Measurements from ENCODE around the gene CNTNAP4. TPM values are rescaled to one million over a fixed set of nuclear protein-coding genes. Genes with fewer than 3 reads are reported as not detected.

The CNTNAP4 gene
- total RNA-seq, 2 experiments from 2014 or later, result not detected

DNA sequence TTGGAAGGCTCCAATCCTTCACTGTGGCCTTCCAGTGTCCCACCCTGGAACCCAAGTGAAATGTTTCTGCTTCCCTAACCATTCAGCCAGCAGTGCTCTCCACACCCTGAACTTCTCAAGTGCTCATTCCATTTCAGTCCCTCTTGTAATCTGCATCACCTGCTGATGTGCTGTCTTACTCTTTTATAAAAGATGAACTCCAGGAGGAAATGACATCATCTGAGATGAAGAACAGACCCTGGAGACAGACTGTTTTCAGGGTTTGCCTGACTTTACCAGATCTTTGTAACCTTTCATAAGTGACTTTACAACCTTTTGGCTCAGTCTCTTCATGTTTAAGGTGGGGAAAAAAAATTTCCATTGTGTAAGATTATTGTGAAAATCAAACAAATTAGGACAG is 61.3 kb downstream of the CNTNAP4 start:
- peaks cover 4% of the 10 kb centered on the region for H3K9me3 Mint-ChIP-seq (ENCODE audit: low read depth)
- no peaks in the 10 kb centered on the region for H3K4me1 Mint-ChIP-seq
- DNase-seq (no peak), ATAC-seq (no peak)
- CTCF ChIA-PET, result no interaction called here
- H3K4me3 Mint-ChIP-seq, result no peak overlapping the region
- H3K27ac Mint-ChIP-seq, result no peak overlapping the region
- no peaks in the 10 kb centered on the region for H3K27me3 Mint-ChIP-seq
- H3K36me3 Mint-ChIP-seq, result no peaks in the 10 kb centered on the region

- DNase-seq (no peak), ATAC-seq (no peak)
- Mint-ChIP-seq H3K27ac (no peak overlapping the region), H3K27me3 (no peaks in the 10 kb centered on the region), H3K9me3 (ENCODE audit: low read depth) (peaks cover 5% of the 10 kb centered on the region), H3K4me3 (no peak overlapping the region), H3K36me3 (no peaks in the 10 kb centered on the region), H3K4me1 (no peaks in the 10 kb centered on the region)
- CTCF ChIA-PET, result no interaction called here
Observed at GRCh38 chr16:76343769-76344168, 66.6 kb downstream of the CNTNAP4 start.

GRCh38 chr16:76345163-76345661 is 68.0 kb downstream of the CNTNAP4 start:
- peaks cover 5% of the 10 kb centered on the region for H3K9me3 Mint-ChIP-seq (ENCODE audit: low read depth)
- H3K4me1 Mint-ChIP-seq, result no peaks in the 10 kb centered on the region
- H3K36me3 Mint-ChIP-seq, result no peaks in the 10 kb centered on the region
- H3K27me3 Mint-ChIP-seq, result no peaks in the 10 kb centered on the region
- H3K27ac Mint-ChIP-seq, result no peak overlapping the region
- CTCF ChIA-PET, result no interaction called here
- ATAC-seq (no peak), DNase-seq (no peak)
- no peak overlapping the region for H3K4me3 Mint-ChIP-seq

GRCh38 chr16:76346210-76346609 is 69.0 kb downstream of the CNTNAP4 start:
- H3K9me3 Mint-ChIP-seq (ENCODE audit: low read depth), result peaks cover 5% of the 10 kb centered on the region
- H3K4me3 Mint-ChIP-seq, result no peak overlapping the region
- CTCF ChIA-PET, result no interaction called here
- ATAC-seq (no peak), DNase-seq (no peak)
- H3K36me3 Mint-ChIP-seq, result no peaks in the 10 kb centered on the region
- H3K27me3 Mint-ChIP-seq, result no peaks in the 10 kb centered on the region
- no peak overlapping the region for H3K27ac Mint-ChIP-seq
- H3K4me1 Mint-ChIP-seq, result no peaks in the 10 kb centered on the region

DNA sequence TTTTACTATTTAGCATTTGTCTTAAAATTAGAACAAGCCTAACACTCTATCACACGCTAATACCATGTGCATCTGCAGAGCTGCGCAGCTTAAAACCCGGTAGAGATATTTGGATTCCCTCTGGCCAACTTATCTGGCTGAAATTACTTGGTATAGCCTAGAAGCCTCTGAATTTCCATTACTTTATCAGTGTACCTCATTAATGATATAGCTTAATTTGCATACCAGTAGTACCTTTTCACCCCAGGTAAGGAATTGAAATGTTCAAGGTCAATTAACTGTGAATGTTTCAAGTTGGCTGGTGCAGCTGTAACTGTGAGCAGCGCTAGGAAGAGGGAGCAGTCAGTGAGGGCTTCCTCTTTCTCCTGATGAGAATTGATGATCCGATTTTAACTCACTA is 74.2 kb downstream of the CNTNAP4 start:
- CTCF ChIA-PET, result no interaction called here
- H3K36me3 Mint-ChIP-seq, result no peaks in the 10 kb centered on the region
- H3K27me3 Mint-ChIP-seq, result no peaks in the 10 kb centered on the region
- no peaks in the 10 kb centered on the region for H3K4me1 Mint-ChIP-seq
- ATAC-seq (no peak), DNase-seq (no peak)
- H3K27ac Mint-ChIP-seq, result no peak overlapping the region
- no peaks in the 10 kb centered on the region for H3K9me3 Mint-ChIP-seq (ENCODE audit: low read depth)
- no peak overlapping the region for H3K4me3 Mint-ChIP-seq

- H3K4me3 Mint-ChIP-seq, result no peak overlapping the region
- CTCF ChIA-PET, result no interaction called here
- ATAC-seq, result no peak
Observed at GRCh38 chr16:76360404-76360803, 83.2 kb downstream of the CNTNAP4 start.

DNA sequence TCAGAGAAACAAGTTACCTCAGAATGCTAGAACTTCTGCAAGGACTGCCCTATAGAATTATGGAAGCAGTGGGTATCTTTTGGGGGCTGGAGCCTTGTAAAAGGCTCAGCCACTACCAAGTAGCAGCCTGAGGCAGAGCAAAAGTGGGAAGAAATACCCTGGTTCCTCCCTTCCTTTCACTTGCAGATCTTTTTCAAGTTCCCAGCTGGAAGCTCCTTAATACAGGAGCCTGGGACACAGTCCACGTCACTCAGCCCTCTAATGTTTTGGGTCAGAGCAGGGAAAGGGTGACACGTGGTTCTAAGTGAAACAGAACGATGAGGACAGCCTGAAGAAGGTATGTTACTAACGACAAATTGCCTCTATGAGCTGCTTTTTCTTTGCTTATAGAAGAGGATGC is 93.1 kb downstream of the CNTNAP4 start:
- no peaks in the 10 kb centered on the region for H3K27me3 Mint-ChIP-seq
- DNase-seq, result no peak
- ATAC-seq, result no peak
- CTCF ChIA-PET, result no interaction called here
- peaks cover 10% of the 10 kb centered on the region for H3K9me3 Mint-ChIP-seq (ENCODE audit: low read depth)
- no peak overlapping the region for H3K4me3 Mint-ChIP-seq
- H3K27ac Mint-ChIP-seq, result no peak overlapping the region
- no peaks in the 10 kb centered on the region for H3K4me1 Mint-ChIP-seq
- no peaks in the 10 kb centered on the region for H3K36me3 Mint-ChIP-seq

More at GRCh38 chr16:76360404-76360803, 83.2 kb downstream of the CNTNAP4 start:
- Mint-ChIP-seq H3K27me3 (no peaks in the 10 kb centered on the region), H3K4me1 (no peaks in the 10 kb centered on the region), H3K27ac (no peak overlapping the region), H3K9me3 (ENCODE audit: low read depth) (peaks cover 8% of the 10 kb centered on the region), H3K36me3 (no peaks in the 10 kb centered on the region)
- DNase-seq, result no peak

- Mint-ChIP-seq H3K4me3 (no peak overlapping the region), H3K4me1 (no peaks in the 10 kb centered on the region), H3K27me3 (no peaks in the 10 kb centered on the region), H3K27ac (no peak overlapping the region), H3K9me3 (ENCODE audit: low read depth) (peaks cover 13% of the 10 kb centered on the region), H3K36me3 (no peaks in the 10 kb centered on the region)
- no peak for DNase-seq
- no peak for ATAC-seq
- CTCF ChIA-PET, result no interaction called here
Observed at GRCh38 chr16:76371441-76371840, 94.2 kb downstream of the CNTNAP4 start.

DNA sequence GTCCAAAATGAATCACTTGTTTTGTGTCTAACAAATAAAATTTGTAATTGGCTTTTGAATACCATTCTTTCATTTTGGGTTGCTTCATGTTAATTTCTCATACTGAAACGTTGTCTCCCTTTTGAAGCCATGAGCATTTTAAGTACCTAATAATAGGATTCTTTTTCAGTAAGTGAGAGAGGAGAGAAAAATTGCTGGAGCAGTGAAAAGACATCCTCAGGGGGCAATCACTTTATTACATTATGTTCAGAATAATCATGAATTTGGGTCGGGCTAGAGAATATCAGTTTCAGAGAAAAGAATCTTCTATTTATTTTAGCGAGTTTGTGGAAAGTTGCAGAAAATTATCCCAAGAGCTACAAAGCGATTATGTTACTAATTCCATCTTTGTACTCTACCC is 96.8 kb downstream of the CNTNAP4 start:
- CTCF ChIA-PET, result no interaction called here
- H3K36me3 Mint-ChIP-seq, result no peaks in the 10 kb centered on the region
- H3K27ac Mint-ChIP-seq, result no peak overlapping the region
- no peaks in the 10 kb centered on the region for H3K4me1 Mint-ChIP-seq
- ATAC-seq, result no peak
- DNase-seq, result no peak
- no peak overlapping the region for H3K4me3 Mint-ChIP-seq
- peaks cover 12% of the 10 kb centered on the region for H3K9me3 Mint-ChIP-seq (ENCODE audit: low read depth)
- H3K27me3 Mint-ChIP-seq, result no peaks in the 10 kb centered on the region

DNA sequence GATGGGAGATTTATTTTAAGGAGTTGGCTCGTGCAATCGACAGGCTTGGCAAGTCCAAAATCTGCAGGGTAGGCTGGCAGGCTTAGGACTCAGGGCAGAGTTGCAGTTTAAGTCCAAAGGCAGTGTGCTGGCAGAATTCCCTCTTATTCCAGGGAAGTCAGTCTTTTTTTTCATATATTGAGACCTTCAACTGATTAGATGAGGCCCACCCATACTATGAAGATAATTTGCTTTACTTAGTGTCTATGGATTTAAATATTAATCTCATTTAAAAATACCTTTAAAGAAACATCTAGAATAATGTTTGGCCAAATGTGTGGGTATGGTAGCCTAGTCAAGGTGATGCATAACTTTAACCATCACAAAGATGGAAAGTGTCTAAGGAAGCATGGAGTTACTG is 99.8 kb downstream of the CNTNAP4 start:
- CTCF ChIA-PET, result no interaction called here
- Mint-ChIP-seq H3K36me3 (no peaks in the 10 kb centered on the region), H3K4me3 (no peak overlapping the region), H3K4me1 (no peaks in the 10 kb centered on the region), H3K27ac (no peak overlapping the region), H3K27me3 (no peaks in the 10 kb centered on the region), H3K9me3 (ENCODE audit: low read depth) (peaks cover 6% of the 10 kb centered on the region)
- ATAC-seq (no peak), DNase-seq (no peak)

- H3K27ac Mint-ChIP-seq, result no peak overlapping the region
- DNase-seq (no peak), ATAC-seq (no peak)
- no peaks in the 10 kb centered on the region for H3K4me1 Mint-ChIP-seq
- no peaks in the 10 kb centered on the region for H3K27me3 Mint-ChIP-seq
- no peaks in the 10 kb centered on the region for H3K36me3 Mint-ChIP-seq
- CTCF ChIA-PET, result no interaction called here
- H3K4me3 Mint-ChIP-seq, result no peak overlapping the region
- H3K9me3 Mint-ChIP-seq (ENCODE audit: low read depth), result peaks cover 6% of the 10 kb centered on the region
Observed at GRCh38 chr16:76378020-76378419, 100.8 kb downstream of the CNTNAP4 start.

DNA sequence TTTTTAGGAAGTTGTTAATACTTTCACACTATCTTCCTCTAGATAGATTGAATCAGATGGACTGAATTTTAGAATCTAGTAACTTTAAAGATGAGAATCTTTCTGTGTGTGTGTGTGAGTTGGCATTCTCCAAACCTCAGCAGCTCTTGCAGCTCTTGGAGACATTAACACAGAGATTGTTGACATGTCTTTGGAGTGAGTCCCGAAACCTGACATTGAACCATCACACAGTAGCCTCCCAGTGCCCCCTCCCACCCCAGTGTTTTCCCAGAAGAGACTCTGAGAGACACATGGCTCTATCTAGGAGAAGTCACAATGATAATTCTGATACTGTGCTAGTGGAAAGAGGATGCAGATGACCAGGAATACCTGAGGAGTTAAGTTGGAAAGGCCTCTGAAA is 103.9 kb downstream of the CNTNAP4 start:
- Mint-ChIP-seq H3K36me3 (no peaks in the 10 kb centered on the region), H3K9me3 (ENCODE audit: low read depth) (peaks cover 4% of the 10 kb centered on the region), H3K27ac (no peak overlapping the region), H3K27me3 (no peaks in the 10 kb centered on the region), H3K4me1 (no peaks in the 10 kb centered on the region), H3K4me3 (no peak overlapping the region)
- ATAC-seq, result no peak
- CTCF ChIA-PET, result no interaction called here
- no peak for DNase-seq

GRCh38 chr16:76385601-76386230 is 108.5 kb downstream of the CNTNAP4 start:
- no peaks in the 10 kb centered on the region for H3K36me3 Mint-ChIP-seq
- DNase-seq (no peak), ATAC-seq (no peak)
- no peaks in the 10 kb centered on the region for H3K4me1 Mint-ChIP-seq
- peaks cover 2% of the 10 kb centered on the region for H3K9me3 Mint-ChIP-seq (ENCODE audit: low read depth)
- H3K4me3 Mint-ChIP-seq, result no peak overlapping the region
- no peak overlapping the region for H3K27ac Mint-ChIP-seq
- CTCF ChIA-PET, result no interaction called here
- H3K27me3 Mint-ChIP-seq, result no peaks in the 10 kb centered on the region

- H3K4me3 Mint-ChIP-seq, result no peak overlapping the region
- no peaks in the 10 kb centered on the region for H3K4me1 Mint-ChIP-seq
- peaks cover 2% of the 10 kb centered on the region for H3K9me3 Mint-ChIP-seq (ENCODE audit: low read depth)
- H3K27me3 Mint-ChIP-seq, result no peaks in the 10 kb centered on the region
- no peak overlapping the region for H3K27ac Mint-ChIP-seq
- ATAC-seq (no peak), DNase-seq (no peak)
- H3K36me3 Mint-ChIP-seq, result no peaks in the 10 kb centered on the region
- CTCF ChIA-PET, result no interaction called here
Observed at GRCh38 chr16:76386784-76387183, 109.6 kb downstream of the CNTNAP4 start.

GRCh38 chr16:76387994-76388393 is 110.8 kb downstream of the CNTNAP4 start:
- no peak for ATAC-seq
- Mint-ChIP-seq H3K4me1 (no peaks in the 10 kb centered on the region), H3K27me3 (no peaks in the 10 kb centered on the region), H3K36me3 (no peaks in the 10 kb centered on the region), H3K9me3 (ENCODE audit: low read depth) (peaks cover 2% of the 10 kb centered on the region), H3K4me3 (no peak overlapping the region), H3K27ac (no peak overlapping the region)
- CTCF ChIA-PET, result no interaction called here
- no peak for DNase-seq
